ENCODE measurements around the gene NANOS2. TPM values are rescaled to one million over a fixed set of nuclear protein-coding genes. Genes with fewer than 3 reads are reported as not detected.

Gene NANOS2
- polyA plus RNA-seq, 3 donors, result not detected

- Mint-ChIP-seq H3K27ac (no peak overlapping the region), H3K4me3 (no peak overlapping the region), H3K27me3 (ENCODE audit: low read depth in 3 of 3) (peaks cover 41 to 56% (median 44%) of the 10 kb centered on the region in 3 donors), H3K9me3 (peaks cover 0 to 7% (median 0%) of the 10 kb centered on the region in 7 donors), H3K4me1 (peaks cover 12% of the 10 kb centered on the region), H3K36me3 (peaks cover 0 to 4% of the 10 kb centered on the region in 2 donors)
- Histone ChIP-seq H3K4me1 (ENCODE audit: control insufficient read depth in 1 of 2, insufficient read depth in 2 of 2, low read length in 2 of 2) (peaks cover 4 to 7% of the 10 kb centered on the region in 2 donors), H3K27me3 (ENCODE audit: control insufficient read depth in 2 of 2, insufficient read depth in 2 of 2, low read length in 2 of 2) (peaks cover 23 to 37% of the 10 kb centered on the region in 2 donors), H3K79me2 (ENCODE audit: insufficient read depth, low read length) (no peaks in the 10 kb centered on the region), H3K9ac (ENCODE audit: insufficient read depth, low read length, poor library complexity, severe bottlenecking) (no peak overlapping the region), H3K4me2 (replicated peaks; ENCODE audit: extremely low read depth, low read length, poor library complexity, severe bottlenecking) (no peak overlapping the region), H2AFZ (ENCODE audit: insufficient read depth, low read depth, low read length, poor library complexity, severe bottlenecking) (no peak overlapping the region), H3K27ac (ENCODE audit: low read depth in 1 of 2, low read length in 2 of 2) (no peak overlapping the region), H3K36me3 (replicated peaks in 1 of 2; ENCODE audit: control insufficient read depth in 1 of 2, insufficient read depth in 2 of 2, low read length in 2 of 2) (no peaks in the 10 kb centered on the region), H4K20me1 (ENCODE audit: insufficient read depth, low read length) (no peaks in the 10 kb centered on the region), H3K4me3 (replicated peaks in 1 of 3; ENCODE audit: low read depth in 2 of 3, low read length in 3 of 3) (no peak overlapping the region), H3K9me3 (replicated peaks in 1 of 2; ENCODE audit: control insufficient read depth in 1 of 2, insufficient read depth in 1 of 2, low read length in 2 of 2) (no peaks in the 10 kb centered on the region)
- no peak for TF ChIP-seq CTCF (IDR thresholded peaks at IDR 0.05)
- intact Hi-C loops (cut with micrococcal nuclease), result no loop called here
- DNase-seq, result no peak
- 100% methylated on average over 4 of the region's 7 CpGs for whole genome bisulfite sequencing (ENCODE audit: insufficient coverage)
These were observed 41.3 kb downstream of the NANOS2 start for GRCh38 chr19:45873219-45873772.

GRCh38 chr19:45872095-45872919 lies 42.3 kb downstream of the NANOS2 start:
- Mint-ChIP-seq H3K4me1 (peaks cover 11% of the 10 kb centered on the region), H3K4me3 (no peak overlapping the region), H3K27me3 (ENCODE audit: low read depth in 3 of 3) (peaks cover 34 to 54% (median 41%) of the 10 kb centered on the region in 3 donors), H3K27ac (no peak overlapping the region), H3K9me3 (peaks cover 0 to 7% (median 0%) of the 10 kb centered on the region in 7 donors), H3K36me3 (peaks cover 0 to 3% of the 10 kb centered on the region in 2 donors)
- Histone ChIP-seq H3K4me2 (replicated peaks; ENCODE audit: extremely low read depth, low read length, poor library complexity, severe bottlenecking) (no peak overlapping the region), H3K27me3 (ENCODE audit: control insufficient read depth in 2 of 2, insufficient read depth in 2 of 2, low read length in 2 of 2) (peaks cover 17 to 29% of the 10 kb centered on the region in 2 donors), H3K36me3 (replicated peaks in 1 of 2; ENCODE audit: control insufficient read depth in 1 of 2, insufficient read depth in 2 of 2, low read length in 2 of 2) (no peaks in the 10 kb centered on the region), H3K9ac (ENCODE audit: insufficient read depth, low read length, poor library complexity, severe bottlenecking) (no peak overlapping the region), H3K4me1 (ENCODE audit: control insufficient read depth in 1 of 2, insufficient read depth in 2 of 2, low read length in 2 of 2) (peaks cover 4 to 7% of the 10 kb centered on the region in 2 donors), H3K27ac (ENCODE audit: low read depth in 1 of 2, low read length in 2 of 2) (no peak overlapping the region), H3K9me3 (replicated peaks in 1 of 2; ENCODE audit: control insufficient read depth in 1 of 2, insufficient read depth in 1 of 2, low read length in 2 of 2) (no peaks in the 10 kb centered on the region), H2AFZ (ENCODE audit: insufficient read depth, low read depth, low read length, poor library complexity, severe bottlenecking) (no peak overlapping the region), H3K4me3 (replicated peaks in 1 of 3; ENCODE audit: low read depth in 2 of 3, low read length in 3 of 3) (no peak overlapping the region), H3K79me2 (ENCODE audit: insufficient read depth, low read length) (no peaks in the 10 kb centered on the region), H4K20me1 (ENCODE audit: insufficient read depth, low read length) (no peaks in the 10 kb centered on the region)
- WGBS (ENCODE audit: insufficient coverage), result 99% methylated on average over 23 of the region's 34 CpGs
- DNase-seq, result no peak
- no peak for TF ChIP-seq CTCF (IDR thresholded peaks at IDR 0.05)
- intact Hi-C loops (cut with micrococcal nuclease), result no loop called here
